Spleen (tissue), 7 donors: ENCODE data around the gene C16orf90.

ENCODE experiments used
- POLR2AphosphoS5 ChIP-seq, 3 donors: sonication (generic); formaldehyde crosslinking; IDR thresholded peaks; one replicate each; pipeline ENCODE4 v1.5.1; 2017; ENCODE audit warnings: antibody characterized with exemption in 3 of 3
- TF ChIP-seq, protein P1 (sequence below), 11 experiments: fragments of 200-600 bp in 7 of 11; fragments of 450-650 bp in 4 of 11; sonication (generic) in 4 of 11; IDR thresholded peaks in 8 of 11; conservative IDR thresholded peaks in 3 of 11; 1 replicate in 7 of 11; 2 replicates in 4 of 11; pipeline versions ENCODE4 v1.4.0 to v1.8.0; 2016 to 2021; ENCODE audit warnings: antibody characterized with exemption in 11 of 11, inconsistent platforms in 4 of 11, mild to moderate bottlenecking in 1 of 11
- donor health status: DM: no; HTN: no; CAD: no; lungs with moderate emphysema.
- donor health status: DM: no; HTN: no; CAD: no.
- donor health status: DM: no; HTN: no; CAD: no.

DNA sequence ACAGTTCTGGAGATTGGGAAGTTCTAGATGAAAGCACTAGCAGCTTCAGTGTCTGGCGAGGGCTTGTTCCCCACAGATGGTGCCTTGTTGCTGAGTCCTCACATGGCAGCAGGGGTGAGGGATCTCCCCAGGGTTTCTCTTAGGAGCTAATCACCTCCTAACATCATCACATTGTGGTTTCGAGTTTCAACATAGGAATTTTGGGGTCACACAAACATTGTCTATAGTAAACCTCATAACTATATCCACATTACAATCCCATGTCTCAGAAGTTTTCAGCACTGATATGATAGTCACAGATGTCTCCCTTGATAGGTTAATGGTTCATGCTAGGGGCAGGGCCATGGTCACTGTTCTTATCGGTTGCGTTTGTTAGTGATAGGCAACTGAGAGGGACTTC, 19.3 kb upstream of the C16orf90 start:
- TF ChIP-seq, protein P1, sequence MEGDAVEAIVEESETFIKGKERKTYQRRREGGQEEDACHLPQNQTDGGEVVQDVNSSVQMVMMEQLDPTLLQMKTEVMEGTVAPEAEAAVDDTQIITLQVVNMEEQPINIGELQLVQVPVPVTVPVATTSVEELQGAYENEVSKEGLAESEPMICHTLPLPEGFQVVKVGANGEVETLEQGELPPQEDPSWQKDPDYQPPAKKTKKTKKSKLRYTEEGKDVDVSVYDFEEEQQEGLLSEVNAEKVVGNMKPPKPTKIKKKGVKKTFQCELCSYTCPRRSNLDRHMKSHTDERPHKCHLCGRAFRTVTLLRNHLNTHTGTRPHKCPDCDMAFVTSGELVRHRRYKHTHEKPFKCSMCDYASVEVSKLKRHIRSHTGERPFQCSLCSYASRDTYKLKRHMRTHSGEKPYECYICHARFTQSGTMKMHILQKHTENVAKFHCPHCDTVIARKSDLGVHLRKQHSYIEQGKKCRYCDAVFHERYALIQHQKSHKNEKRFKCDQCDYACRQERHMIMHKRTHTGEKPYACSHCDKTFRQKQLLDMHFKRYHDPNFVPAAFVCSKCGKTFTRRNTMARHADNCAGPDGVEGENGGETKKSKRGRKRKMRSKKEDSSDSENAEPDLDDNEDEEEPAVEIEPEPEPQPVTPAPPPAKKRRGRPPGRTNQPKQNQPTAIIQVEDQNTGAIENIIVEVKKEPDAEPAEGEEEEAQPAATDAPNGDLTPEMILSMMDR (IDR thresholded peaks at IDR 0.05 in 8 of 11, conservative IDR thresholded peaks at IDR 0.05 in 3 of 11), result no peak
- TF ChIP-seq POLR2AphosphoS5 (IDR thresholded peaks at IDR 0.05), result no peak
